Measurements from ENCODE around the gene ZNF263.

DNA sequence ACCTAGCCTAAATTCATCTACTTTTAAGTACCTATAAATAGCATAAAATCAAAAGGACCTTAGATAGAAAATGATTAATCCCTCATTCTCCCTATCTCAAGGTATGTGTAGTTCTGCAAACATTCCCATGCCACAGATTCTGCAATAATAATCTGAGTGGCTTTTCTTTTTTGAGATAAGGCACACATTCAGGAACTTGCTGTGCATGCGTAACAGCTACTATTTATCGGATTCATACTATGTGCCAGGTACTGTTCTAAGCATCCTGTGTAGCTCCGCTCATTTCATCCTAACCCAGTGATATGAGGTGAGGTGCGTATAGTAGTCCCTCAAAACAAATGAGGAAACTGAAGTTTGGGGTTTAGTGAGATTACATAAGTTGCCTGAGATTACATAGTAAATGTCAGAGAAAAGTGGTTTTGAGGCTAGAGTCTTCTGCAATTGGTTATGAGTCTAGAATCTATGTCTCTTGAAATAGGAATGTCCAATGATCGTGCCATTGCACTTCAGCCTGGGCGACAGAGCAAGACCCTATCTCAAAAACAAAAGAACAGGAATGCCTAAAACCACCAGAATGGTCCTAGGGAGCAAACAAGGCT, 2.0 kb upstream of the ZNF263 start:
- TF ChIP-seq, protein P1, sequence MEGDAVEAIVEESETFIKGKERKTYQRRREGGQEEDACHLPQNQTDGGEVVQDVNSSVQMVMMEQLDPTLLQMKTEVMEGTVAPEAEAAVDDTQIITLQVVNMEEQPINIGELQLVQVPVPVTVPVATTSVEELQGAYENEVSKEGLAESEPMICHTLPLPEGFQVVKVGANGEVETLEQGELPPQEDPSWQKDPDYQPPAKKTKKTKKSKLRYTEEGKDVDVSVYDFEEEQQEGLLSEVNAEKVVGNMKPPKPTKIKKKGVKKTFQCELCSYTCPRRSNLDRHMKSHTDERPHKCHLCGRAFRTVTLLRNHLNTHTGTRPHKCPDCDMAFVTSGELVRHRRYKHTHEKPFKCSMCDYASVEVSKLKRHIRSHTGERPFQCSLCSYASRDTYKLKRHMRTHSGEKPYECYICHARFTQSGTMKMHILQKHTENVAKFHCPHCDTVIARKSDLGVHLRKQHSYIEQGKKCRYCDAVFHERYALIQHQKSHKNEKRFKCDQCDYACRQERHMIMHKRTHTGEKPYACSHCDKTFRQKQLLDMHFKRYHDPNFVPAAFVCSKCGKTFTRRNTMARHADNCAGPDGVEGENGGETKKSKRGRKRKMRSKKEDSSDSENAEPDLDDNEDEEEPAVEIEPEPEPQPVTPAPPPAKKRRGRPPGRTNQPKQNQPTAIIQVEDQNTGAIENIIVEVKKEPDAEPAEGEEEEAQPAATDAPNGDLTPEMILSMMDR (optimal IDR thresholded peaks at IDR 0.05 in 1 of 3, IDR thresholded peaks at IDR 0.05 in 1 of 3, conservative IDR thresholded peaks at IDR 0.05 in 1 of 3; ENCODE audit: extremely low read depth in 1 of 3, insufficient read depth in 2 of 3, low read length in 3 of 3), result no peak
- no peak for TF ChIP-seq EZH2 (IDR thresholded peaks at IDR 0.05; ENCODE audit: low read length)
